Heart right ventricle (tissue), 16 donors: ENCODE results near the gene TTC3. TPM values are rescaled to one million over a fixed set of nuclear protein-coding genes. Genes with fewer than 3 reads are reported as not detected.

ENCODE experiments used
- ATAC-seq, 8 donors: fragments of 200-7000 bp; cut with Tn5 transposase; one replicate each; pipeline ENCODE4 v1.9.1; 2020; ENCODE audit warnings: mild to moderate bottlenecking in 8 of 8, moderate library complexity in 8 of 8, moderate number of reproducible peaks in 1 of 8
- DNase-seq, 2 donors: peaks; one replicate each; pipeline ENCODE4 v3.0.0-alpha.2; 2020
- H3K27ac ChIP-seq, 10 donors: fragments of 200-600 bp; sonication (generic) in 2 of 10; one replicate each; pipeline versions ENCODE4 v1.5.0 to v1.8.0; 2020 to 2022; ENCODE audit warnings: mild to moderate bottlenecking in 3 of 10
- H3K27me3 ChIP-seq, 7 donors: fragments of 200-600 bp; one replicate each; pipeline ENCODE4 v1.8.0; 2021 to 2022; ENCODE audit warnings: mild to moderate bottlenecking in 2 of 7
- H3K36me3 ChIP-seq, 9 donors: fragments of 200-600 bp; sonication (generic) in 1 of 9; one replicate each; pipeline versions ENCODE4 v1.5.0 to v1.8.0; 2020 to 2022; ENCODE audit warnings: mild to moderate bottlenecking in 2 of 9
- H3K4me1 ChIP-seq, 9 donors: fragments of 200-600 bp; sonication (generic) in 1 of 9; one replicate each; pipeline versions ENCODE4 v1.5.0 to v1.8.0; 2020 to 2022; ENCODE audit warnings: mild to moderate bottlenecking in 4 of 9
- H3K4me3 ChIP-seq, 10 donors: fragments of 200-600 bp; sonication (generic) in 2 of 10; one replicate each; pipeline versions ENCODE4 v1.5.0 to v1.8.0; 2020 to 2022; ENCODE audit warnings: mild to moderate bottlenecking in 7 of 10, moderate library complexity in 2 of 10
- H3K9me3 ChIP-seq, 11 donors: fragments of 200-600 bp in 10 of 11; sonication (generic) in 2 of 11; one replicate each; pipeline versions ENCODE4 v1.5.0 to v1.8.0; 2013 to 2022; ENCODE audit warnings: mild to moderate bottlenecking in 2 of 11, control low read depth in 1 of 11, moderate library complexity in 1 of 11
- WGBS, 2 donors: extraction: QIAGEN DNeasy Blood & Tissue Kit; methylation state at CpG; one replicate each; pipeline ENCODE4 v1.1.7; 2013; ENCODE audit warnings: inconsistent platforms in 1 of 2; 5-methylcytosine and 5-hydroxymethylcytosine counted together
- intact Hi-C, 10 donors: fragments of 100-400 bp; cut with DNase I; formaldehyde crosslinking; loops; one replicate each; pipeline versions ENCODE4 v1.11.1 to v1.14.2; 2022
- polyA plus RNA-seq, 2 donors: library from polyadenylated mRNA; stranded (reverse); fragments of 200-250 nt; gene quantifications; one replicate each; pipeline ENCODE4 v1.2.3, GENCODE V29; 2013
- total RNA-seq, 10 donors: library from RNA; stranded (reverse); fragmentation: NEBNext Ultra II Directional in 3 of 10; extraction: Animal tissue kit (Norgen Biotek cat#: 25700) in 3 of 10; gene quantifications; one replicate each; pipeline versions ENCODE4 v1.2.1 to v1.2.4, GENCODE V29; 2021 to 2023
- TF ChIP-seq, protein P1 (sequence below), 9 donors: fragments of 200-600 bp; sonication (generic) in 2 of 9; IDR thresholded peaks; one replicate each; pipeline versions ENCODE4 v1.5.0 to v1.8.0; 2021 to 2022; ENCODE audit warnings: antibody characterized with exemption in 9 of 9, mild to moderate bottlenecking in 5 of 9, moderate library complexity in 1 of 9
- donor health status: Arrhythmogenic right ventricular cardiomyopathy.
- donor health status: ischemic (EF 13 %, LVEDD 7.1; RV severe dilation, severe dysfunction).
- donor health status: healthy with polysubstance abuse.
- donor health status: DM: no; HTN: yes; CAD: no.
- donor health status: DM: no; HTN: no; CAD: no.
- donor health status: ischemic (EF 25% LVEDD 6.9; RV normal size, moderate dysfunction).
- donor health status: ischemic (EF 25% LVEDD 5.7; RV mildly dilated, moderate dysfunction).
- donor health status: healthy.
- donor health status: DM: yes; HTN: yes; CAD: no.
- donor health status: Ischemic cardiomyopathy.
- donor health status: ischemic (EF 35%, LVEDD 5.7; RV mildly dilated, moderate dysfunction).
- donor health status: nonischemic (EF 11% LVEDD 7.7; RV severe dilation, severe dysfunction).
- donor health status: DM: yes; HTN: yes; CAD: no.
- donor health status: PGD.
- donor health status: ischemic (EF 29% LVEDD 5.4; RV normal size, mild dysfunction).
- donor health status: nonischemic (EF 23%, LVEDD 6.1; RV moderate dilation, normal function).

TTC3 gene
- total and polyA plus RNA-seq, 12 donors, result 14.0 to 62.1 (median 50.1) TPM

DNA sequence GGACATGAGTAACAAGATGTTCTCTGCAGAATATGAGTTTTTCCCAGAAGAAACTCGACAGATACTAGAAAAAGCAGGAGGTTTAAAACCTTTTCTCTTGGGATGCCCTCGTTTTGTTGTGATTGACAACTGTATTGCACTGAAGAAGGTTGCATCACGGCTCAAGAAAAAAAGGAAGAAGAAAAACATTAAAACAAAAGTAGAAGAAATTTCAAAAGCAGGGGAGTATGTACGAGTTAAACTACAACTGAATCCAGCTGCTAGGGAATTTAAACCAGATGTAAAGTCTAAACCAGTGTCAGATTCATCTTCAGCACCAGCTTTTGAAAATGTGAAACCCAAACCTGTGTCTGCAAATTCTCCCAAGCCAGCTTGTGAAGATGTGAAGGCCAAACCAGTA is 92.5 kb downstream of the TTC3 start:
- peaks cover 0 to 14% (median 0%) of the 10 kb centered on the region in 9 donors for H3K4me1 ChIP-seq
- H3K36me3 ChIP-seq, result peaks cover 0 to 98% (median 23%) of the 10 kb centered on the region in 9 donors
- peak overlapping the region in 1 of 10 donors; percentile 42 for H3K27ac ChIP-seq
- intact Hi-C loops, result no loop called here
- no peaks in the 10 kb centered on the region for H3K9me3 ChIP-seq
- WGBS, 2 donors, result 63 to 67% methylated on average over 4 of the region's 4 CpGs
- no peak overlapping the region for H3K4me3 ChIP-seq
- no peaks in the 10 kb centered on the region for H3K27me3 ChIP-seq
- TF ChIP-seq, protein P1, sequence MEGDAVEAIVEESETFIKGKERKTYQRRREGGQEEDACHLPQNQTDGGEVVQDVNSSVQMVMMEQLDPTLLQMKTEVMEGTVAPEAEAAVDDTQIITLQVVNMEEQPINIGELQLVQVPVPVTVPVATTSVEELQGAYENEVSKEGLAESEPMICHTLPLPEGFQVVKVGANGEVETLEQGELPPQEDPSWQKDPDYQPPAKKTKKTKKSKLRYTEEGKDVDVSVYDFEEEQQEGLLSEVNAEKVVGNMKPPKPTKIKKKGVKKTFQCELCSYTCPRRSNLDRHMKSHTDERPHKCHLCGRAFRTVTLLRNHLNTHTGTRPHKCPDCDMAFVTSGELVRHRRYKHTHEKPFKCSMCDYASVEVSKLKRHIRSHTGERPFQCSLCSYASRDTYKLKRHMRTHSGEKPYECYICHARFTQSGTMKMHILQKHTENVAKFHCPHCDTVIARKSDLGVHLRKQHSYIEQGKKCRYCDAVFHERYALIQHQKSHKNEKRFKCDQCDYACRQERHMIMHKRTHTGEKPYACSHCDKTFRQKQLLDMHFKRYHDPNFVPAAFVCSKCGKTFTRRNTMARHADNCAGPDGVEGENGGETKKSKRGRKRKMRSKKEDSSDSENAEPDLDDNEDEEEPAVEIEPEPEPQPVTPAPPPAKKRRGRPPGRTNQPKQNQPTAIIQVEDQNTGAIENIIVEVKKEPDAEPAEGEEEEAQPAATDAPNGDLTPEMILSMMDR (IDR thresholded peaks at IDR 0.05), result no peak
- DNase-seq (no peak), ATAC-seq (no peak)

DNA sequence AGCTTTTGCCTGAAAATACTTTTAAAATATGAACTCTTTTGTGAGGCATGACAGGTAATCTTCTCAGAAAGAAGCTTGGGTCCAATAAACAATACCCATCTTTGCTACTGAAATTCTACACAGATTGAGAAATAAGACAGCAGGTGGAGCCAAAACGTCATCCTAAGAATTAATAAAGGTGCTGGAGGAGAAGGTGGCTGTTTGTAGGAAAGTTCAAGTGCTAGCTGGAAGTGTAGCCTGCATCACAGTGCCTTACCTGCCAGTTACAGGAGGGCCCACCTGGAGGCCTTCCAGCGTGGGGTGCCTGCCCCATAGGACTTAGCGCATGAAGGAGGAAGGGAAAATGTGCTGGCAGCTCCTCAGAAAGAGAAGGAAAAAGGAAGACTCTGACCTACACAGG is 93.7 kb downstream of the TTC3 start:
- peaks cover 0 to 94% (median 19%) of the 10 kb centered on the region in 9 donors for H3K36me3 ChIP-seq
- ATAC-seq, result peak in 1 of 8 donors; percentile 26

DNA sequence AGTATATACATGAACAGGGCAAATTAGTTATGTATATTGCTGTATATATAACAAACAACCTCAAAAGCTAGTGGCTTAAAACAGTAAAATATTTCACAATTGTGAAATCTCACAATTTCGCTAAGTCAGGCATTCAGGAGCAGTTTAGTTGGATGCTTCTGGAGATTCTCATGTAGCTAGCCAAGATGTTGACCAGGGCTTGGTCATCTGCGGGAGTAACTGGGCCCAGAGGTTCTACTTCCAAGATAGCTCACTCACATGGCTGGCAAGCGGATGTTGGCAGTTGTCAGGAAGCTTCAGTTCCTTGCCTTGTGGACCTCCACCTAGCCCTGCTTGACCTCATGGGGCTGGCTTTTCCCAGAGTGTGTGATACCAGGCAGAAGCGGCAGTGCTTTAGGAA is 95.6 kb downstream of the TTC3 start:
- Histone ChIP-seq H3K4me3 (no peak overlapping the region), H3K27me3 (no peaks in the 10 kb centered on the region), H3K36me3 (peaks cover 0 to 95% (median 26%) of the 10 kb centered on the region in 9 donors), H3K9me3 (no peaks in the 10 kb centered on the region), H3K4me1 (peaks cover 0 to 14% (median 7%) of the 10 kb centered on the region in 9 donors), H3K27ac (no peak overlapping the region)
- WGBS, 2 donors, result 95% methylated on average over 4 of the region's 4 CpGs
- TF ChIP-seq, protein P1 (IDR thresholded peaks at IDR 0.05), result no peak
- intact Hi-C loops, result no loop called here
- ATAC-seq (no peak), DNase-seq (no peak)

More for the DNA sequence above, 93.7 kb downstream of the TTC3 start:
- Histone ChIP-seq H3K4me1 (peaks cover 0 to 14% (median 6%) of the 10 kb centered on the region in 9 donors), H3K27ac (no peak overlapping the region), H3K9me3 (no peaks in the 10 kb centered on the region), H3K27me3 (no peaks in the 10 kb centered on the region), H3K4me3 (no peak overlapping the region)
- TF ChIP-seq, protein P1 (IDR thresholded peaks at IDR 0.05), result peak in 6 of 9 donors; percentile 6 to 42 (median 32)
- 53 to 65% methylated on average over 3 of the region's 3 CpGs for WGBS, 2 donors
- no peak for DNase-seq
- intact Hi-C loops, result no loop called here

DNA sequence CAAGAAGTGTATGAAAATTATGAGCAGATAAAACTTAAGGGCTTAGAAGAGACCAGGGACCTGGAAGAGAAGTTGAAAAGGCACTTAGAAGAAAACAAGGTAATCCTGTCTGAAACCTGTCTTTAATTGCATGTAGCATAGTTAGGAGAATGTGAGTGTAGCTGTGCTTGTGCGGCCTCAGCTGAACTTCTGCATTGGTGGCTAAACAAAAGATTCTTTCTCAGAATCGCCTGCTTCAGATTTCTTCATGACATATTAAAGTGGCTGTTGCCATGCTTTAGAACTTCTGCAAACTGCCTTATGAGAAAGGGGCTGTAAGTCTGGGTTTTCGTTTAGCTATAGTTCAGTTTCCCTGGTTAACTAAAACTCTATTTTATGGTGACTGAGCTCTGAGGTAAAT is 99.6 kb downstream of the TTC3 start:
- peaks cover 0 to 10% (median 6%) of the 10 kb centered on the region in 9 donors for H3K4me1 ChIP-seq
- DNase-seq, result no peak
- ATAC-seq, result no peak
- no peak overlapping the region for H3K4me3 ChIP-seq
- TF ChIP-seq, protein P1 (IDR thresholded peaks at IDR 0.05), result no peak
- no peak overlapping the region for H3K27ac ChIP-seq
- 93 to 95% methylated on average over 3 of the region's 3 CpGs for WGBS, 2 donors
- H3K36me3 ChIP-seq, result peaks cover 0 to 95% (median 23%) of the 10 kb centered on the region in 9 donors
- H3K27me3 ChIP-seq, result no peaks in the 10 kb centered on the region
- intact Hi-C loops, result no loop called here
- H3K9me3 ChIP-seq, result no peaks in the 10 kb centered on the region
